ENCODE measurements around the gene PGM2L1. TPM values are rescaled to one million over a fixed set of nuclear protein-coding genes. Genes with fewer than 3 reads are reported as not detected.

Gene PGM2L1
- total RNA-seq, 1 donor from 2014 or later = 15.9 TPM

- Histone ChIP-seq H4K20me1 (ENCODE audit: low read depth) (no peaks in the 10 kb centered on the region), H3K4me1 (no peaks in the 10 kb centered on the region), H3K79me2 (ENCODE audit: low read depth) (no peaks in the 10 kb centered on the region), H3K9ac (no peak overlapping the region), H3K4me3 (no peak overlapping the region), H2AFZ (replicated peaks) (no peak overlapping the region), H3F3A (ENCODE audit: low read depth) (peaks cover 6% of the 10 kb centered on the region), H3K27me3 (no peaks in the 10 kb centered on the region), H3K36me3 (no peaks in the 10 kb centered on the region), H3K27ac (no peak overlapping the region), H3K4me2 (no peak overlapping the region), H3K9me3 (ENCODE audit: low read depth) (no peaks in the 10 kb centered on the region)
- no peaks in the 10 kb centered on the region for H3K36me3 Mint-ChIP-seq
- TF ChIP-seq EZH2 (IDR thresholded peaks at IDR 0.05) = no peak
- TF ChIP-seq CTCF (IDR thresholded peaks at IDR 0.05) = no peak
- no peak for TF ChIP-seq EZH2phosphoT487 (IDR thresholded peaks at IDR 0.05)
- DNase-seq (ENCODE audit: low spot score) = no peak
- H3K4me3 Mint-ChIP-seq = no peak overlapping the region
- no peak overlapping the region for H3K27ac Mint-ChIP-seq
- H3K27me3 Mint-ChIP-seq (ENCODE audit: insufficient read depth, low read depth) = no peaks in the 10 kb centered on the region
- peaks cover 3% of the 10 kb centered on the region for H3K4me1 Mint-ChIP-seq
- H3K9me3 Mint-ChIP-seq = no peaks in the 10 kb centered on the region
Observed at GRCh38 chr11:74403607-74404321, 5.5 kb upstream of the PGM2L1 start.

- no peak overlapping the region for H3K27ac ChIP-seq
- no peaks in the 10 kb centered on the region for H3K9me3 ChIP-seq (ENCODE audit: low read depth)
- H4K20me1 ChIP-seq (ENCODE audit: low read depth) = no peaks in the 10 kb centered on the region
- no peaks in the 10 kb centered on the region for H3K36me3 ChIP-seq
- H3K27ac Mint-ChIP-seq = no peak overlapping the region
- H3F3A ChIP-seq (ENCODE audit: low read depth) = peaks cover 6% of the 10 kb centered on the region
- H2AFZ ChIP-seq (replicated peaks) = no peak overlapping the region
- peaks cover 8% of the 10 kb centered on the region for H3K4me1 Mint-ChIP-seq
- DNase-seq (ENCODE audit: low spot score) = no peak
- H3K36me3 Mint-ChIP-seq = no peaks in the 10 kb centered on the region
- peaks cover 16% of the 10 kb centered on the region for H3K79me2 ChIP-seq (ENCODE audit: low read depth)
- no peaks in the 10 kb centered on the region for H3K9me3 Mint-ChIP-seq
- no peaks in the 10 kb centered on the region for H3K27me3 Mint-ChIP-seq (ENCODE audit: insufficient read depth, low read depth)
- H3K27me3 ChIP-seq = no peaks in the 10 kb centered on the region
- peaks cover 3% of the 10 kb centered on the region for H3K4me1 ChIP-seq
- no peak for TF ChIP-seq EZH2phosphoT487 (IDR thresholded peaks at IDR 0.05)
- TF ChIP-seq EZH2 (IDR thresholded peaks at IDR 0.05) = no peak
- no peak for TF ChIP-seq CTCF (IDR thresholded peaks at IDR 0.05)
- H3K4me3 ChIP-seq = no peak overlapping the region
- no peak overlapping the region for H3K4me3 Mint-ChIP-seq
- H3K9ac ChIP-seq = no peak overlapping the region
- H3K4me2 ChIP-seq = no peak overlapping the region
Observed at GRCh38 chr11:74400606-74401005, 2.4 kb upstream of the PGM2L1 start.

- H3K36me3 Mint-ChIP-seq = no peaks in the 10 kb centered on the region
- no peaks in the 10 kb centered on the region for H3K27me3 ChIP-seq
- DNase-seq (ENCODE audit: low spot score) = peak; percentile 59
- peak; percentile 31 for TF ChIP-seq CTCF (IDR thresholded peaks at IDR 0.05)
- TF ChIP-seq EZH2 (IDR thresholded peaks at IDR 0.05) = no peak
- no peak for TF ChIP-seq EZH2phosphoT487 (IDR thresholded peaks at IDR 0.05)
- no peaks in the 10 kb centered on the region for H3F3A ChIP-seq (ENCODE audit: low read depth)
- H3K4me1 Mint-ChIP-seq = peaks cover 5% of the 10 kb centered on the region
- no peaks in the 10 kb centered on the region for H3K27me3 Mint-ChIP-seq (ENCODE audit: insufficient read depth, low read depth)
- peak overlapping the region; percentile 87 for H3K4me2 ChIP-seq
- no peaks in the 10 kb centered on the region for H3K36me3 ChIP-seq
- peak overlapping the region; percentile 14 for H3K27ac Mint-ChIP-seq
- no peak overlapping the region for H3K27ac ChIP-seq
- peak overlapping the region; percentile 93 for H3K4me3 Mint-ChIP-seq
- H3K9me3 Mint-ChIP-seq = no peaks in the 10 kb centered on the region
- no peaks in the 10 kb centered on the region for H4K20me1 ChIP-seq (ENCODE audit: low read depth)
- peaks cover 16% of the 10 kb centered on the region for H3K79me2 ChIP-seq (ENCODE audit: low read depth)
- H3K9me3 ChIP-seq (ENCODE audit: low read depth) = no peaks in the 10 kb centered on the region
- H3K4me3 ChIP-seq = peak overlapping the region; percentile 85
- H3K9ac ChIP-seq = peak overlapping the region; percentile 20
- H3K4me1 ChIP-seq = peaks cover 3% of the 10 kb centered on the region
- H2AFZ ChIP-seq (replicated peaks) = peak overlapping the region; percentile 97
Observed at GRCh38 chr11:74397501-74398243, 561 bp downstream of the PGM2L1 start.

Data from neural progenitor cell (in vitro differentiated cells).